CD4-positive, alpha-beta T cell treated with Interleukin-17A for 4 hours (primary cell): ENCODE results near the gene PER2.
"Not testable (repeated sequence)": the region's sequence is repeated elsewhere in the genome, so short reads cannot be mapped to it uniquely, and the experiment has no call there.

ENCODE experiments used
- DNase-seq: peaks from one replicate; pipeline ENCODE4 v3.0.0-alpha.2; 2020; ENCODE audit warnings: mixed read lengths

PER2 gene

GRCh38 chr2:238287737-238288649 lies at the start of gene PER2:
Gene PER2, minus strand, starts transcription at chr2:238288610. Its CDS starts 10,674 bp downstream, at chr2:238277936.
- DNase-seq: peak; percentile 28

DNA sequence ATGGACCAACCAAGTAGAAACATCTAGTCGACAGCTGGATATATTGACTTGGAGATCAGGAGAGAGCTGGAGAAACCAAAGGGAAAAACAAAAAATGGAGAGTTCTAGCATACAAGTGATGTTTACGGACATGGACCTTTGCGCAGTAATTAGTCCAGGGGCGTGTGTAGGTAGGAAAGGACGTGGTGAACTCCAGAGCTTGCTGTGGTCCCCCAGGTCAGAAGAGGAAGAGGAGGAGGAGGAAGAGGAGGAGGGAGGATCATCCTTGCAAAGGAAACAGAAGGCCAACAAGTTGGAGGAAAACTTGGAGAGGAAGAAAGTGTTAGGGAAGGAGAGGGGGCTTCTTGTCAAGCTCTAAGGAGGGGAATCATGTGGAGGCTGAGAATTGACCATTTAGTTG lies 49.4 kb upstream of the PER2 start:
- DNase-seq: no peak

GRCh38 chr2:238336793-238337444 lies 48.5 kb upstream of the PER2 start:
- DNase-seq: no peak

- DNase-seq: no peak
Observed at GRCh38 chr2:238336151-238336550, 47.7 kb upstream of the PER2 start.

DNA sequence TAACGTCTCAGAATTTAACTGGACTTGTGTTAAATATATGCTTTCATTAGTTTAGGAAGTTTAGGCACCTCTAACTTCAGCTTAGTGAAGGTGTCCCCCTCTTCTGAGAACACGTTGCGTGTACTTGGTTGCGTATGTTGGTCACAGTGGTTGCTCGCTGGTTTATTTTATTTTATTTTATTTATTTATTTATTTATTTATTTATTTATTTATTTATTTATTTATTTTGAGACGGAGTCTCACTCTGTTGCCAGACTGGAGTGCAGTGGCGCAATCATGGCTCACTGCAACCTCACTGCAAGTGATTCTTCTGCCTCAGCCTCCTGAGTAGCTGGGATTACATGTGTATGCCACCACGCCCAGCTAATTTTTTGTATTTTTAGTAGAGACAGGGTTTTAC lies 47.2 kb upstream of the PER2 start:
- DNase-seq: not testable (repeated sequence)

DNA sequence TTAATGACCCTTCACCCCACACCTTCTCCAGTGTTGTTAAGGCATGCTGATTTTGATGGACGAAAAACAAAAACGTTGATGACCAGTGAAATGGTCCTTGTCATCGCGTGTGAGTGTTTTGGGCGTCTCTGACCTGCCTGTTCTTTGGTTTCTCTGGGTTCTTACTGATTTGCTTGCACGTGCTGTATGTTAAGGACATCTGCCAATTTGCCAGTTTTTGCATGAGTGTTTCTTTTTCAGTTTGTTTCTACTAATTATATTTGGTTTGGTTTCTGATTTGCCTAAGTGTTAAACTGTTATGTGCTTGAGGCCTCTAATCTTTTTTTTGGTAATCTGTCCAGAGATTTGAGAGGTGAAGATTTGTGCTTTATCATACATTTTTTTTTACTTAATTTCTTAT lies 46.5 kb upstream of the PER2 start:
- DNase-seq: no peak

DNA sequence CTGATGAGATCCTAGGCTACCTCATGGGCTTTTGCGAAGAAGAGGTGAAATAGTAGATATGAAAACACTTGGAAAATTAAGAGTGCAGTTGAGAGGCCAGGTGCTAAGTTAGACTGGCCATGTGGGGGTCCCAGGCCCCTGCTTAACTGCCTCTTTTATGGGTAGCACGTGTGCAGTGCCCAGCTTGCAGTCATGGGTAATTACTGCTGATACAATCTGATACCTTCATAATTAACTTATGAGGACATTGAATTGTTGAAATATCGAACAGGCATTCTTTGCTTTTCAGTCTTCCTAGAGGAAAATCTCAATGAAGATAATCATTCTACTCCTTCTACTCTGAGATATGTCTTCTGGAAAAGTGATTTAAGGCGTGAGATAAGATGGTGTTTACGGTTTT lies 43.5 kb upstream of the PER2 start:
- DNase-seq: no peak

DNA sequence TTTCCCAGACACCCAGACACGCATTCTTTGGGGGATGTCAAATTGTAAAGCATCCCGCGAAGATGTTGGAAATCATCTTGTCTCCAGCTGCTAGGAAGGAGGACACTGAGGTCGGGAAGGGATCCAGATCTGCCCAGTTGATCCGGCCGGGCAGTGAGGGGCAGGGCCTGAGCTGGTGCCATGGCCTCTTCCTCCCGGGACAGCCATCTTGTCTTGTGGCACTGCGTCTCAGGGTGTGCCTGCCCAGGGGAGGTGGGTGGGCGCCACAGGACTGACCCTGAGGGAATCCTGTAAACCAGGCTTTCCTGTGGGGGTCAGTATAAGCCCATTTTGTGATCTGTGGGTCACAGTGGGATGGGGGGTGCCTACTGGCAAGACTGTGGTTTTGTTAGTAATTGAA lies 42.0 kb upstream of the PER2 start:
- no peak for DNase-seq

- no peak for DNase-seq
Observed at GRCh38 chr2:238327751-238328150, 39.3 kb upstream of the PER2 start.

DNA sequence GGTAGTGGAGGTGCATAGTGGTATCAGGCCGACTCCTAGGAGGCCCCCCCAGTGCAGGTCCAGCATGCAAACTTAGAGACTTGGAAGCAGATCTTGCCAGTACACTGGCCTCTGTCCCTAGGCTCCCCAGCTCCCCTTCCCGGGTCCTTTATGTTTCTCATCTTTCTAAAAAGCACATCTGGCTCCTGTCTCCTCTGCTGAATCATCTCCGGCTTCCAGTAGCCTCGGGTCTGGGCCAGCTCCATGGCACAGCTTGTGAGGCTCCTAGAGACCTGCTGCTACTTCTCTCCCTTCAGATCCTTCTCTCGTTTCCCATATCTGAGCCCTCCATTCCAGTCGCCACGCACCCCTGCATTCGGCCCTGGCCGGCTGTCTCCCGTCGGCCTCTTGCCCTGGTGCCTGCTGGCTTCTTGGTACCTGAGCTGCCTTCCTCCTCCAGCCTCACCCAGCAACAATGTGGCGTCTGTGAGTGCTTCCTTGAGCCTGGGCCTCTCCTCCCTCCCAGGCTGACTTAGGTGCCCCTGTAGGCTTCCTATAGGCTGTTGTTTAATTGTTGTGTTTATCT lies 38.5 kb upstream of the PER2 start:
- DNase-seq: no peak

DNA sequence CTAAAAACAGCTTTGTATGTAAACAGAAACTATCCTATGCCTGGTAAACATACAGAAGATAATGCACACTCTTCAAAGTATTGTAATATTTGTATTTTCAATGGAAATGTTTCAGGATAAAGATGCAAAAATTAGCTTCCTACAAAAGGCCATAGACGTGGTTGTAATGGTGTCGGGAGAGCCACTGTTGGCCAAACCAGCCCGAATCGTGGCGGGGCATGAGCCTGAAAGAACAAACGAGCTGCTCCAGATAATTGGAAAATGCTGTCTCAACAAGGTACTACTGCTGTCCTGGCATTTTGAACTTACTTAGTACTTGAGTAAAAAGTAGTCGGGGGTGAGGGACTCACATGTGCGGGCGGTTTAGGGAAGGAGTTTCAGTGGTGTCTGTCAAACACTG lies 37.3 kb upstream of the PER2 start:
- no peak for DNase-seq

DNA sequence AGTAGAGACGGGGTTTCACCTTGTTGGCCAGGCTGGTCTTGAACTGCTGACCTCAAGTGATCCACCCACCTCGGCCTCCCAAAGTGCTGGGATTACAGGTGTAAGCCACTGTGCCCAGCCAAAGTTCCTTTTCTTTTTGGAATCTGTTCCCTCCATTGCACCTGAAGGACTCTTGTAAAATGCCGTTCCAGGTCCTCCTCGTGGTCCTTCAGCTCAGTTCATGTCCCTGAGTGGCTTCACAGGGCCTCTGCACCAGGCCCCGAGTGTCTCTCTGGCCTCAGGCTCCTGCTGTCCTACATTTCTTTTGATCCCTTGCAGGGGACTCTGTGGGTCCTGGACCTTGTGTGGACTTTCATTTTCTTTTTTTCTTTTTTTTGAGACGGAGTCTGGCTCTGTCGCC lies 35.8 kb upstream of the PER2 start:
- DNase-seq: not testable (repeated sequence)

DNA sequence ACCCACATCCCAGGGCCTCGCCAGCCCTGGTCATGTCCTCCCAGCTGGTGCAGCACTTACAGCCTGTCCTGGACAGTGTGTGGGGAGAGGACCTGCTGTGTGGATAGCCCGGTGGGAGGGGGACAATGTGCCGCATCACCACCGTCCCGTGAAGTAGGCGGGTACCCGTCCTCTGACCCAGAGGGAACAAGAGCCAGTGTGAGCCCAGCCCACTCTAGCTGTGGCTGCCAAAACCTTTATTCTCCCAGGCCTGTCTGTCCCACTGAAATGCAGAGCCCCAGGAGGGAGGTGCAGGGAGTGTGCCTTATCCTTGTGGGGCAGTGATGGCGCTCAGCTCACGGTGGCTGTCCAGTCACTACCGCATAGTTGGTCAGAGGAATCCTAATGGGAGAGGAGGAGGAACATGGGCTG lies 33.6 kb upstream of the PER2 start:
- no peak for DNase-seq

GRCh38 chr2:238321467-238321866 lies 33.1 kb upstream of the PER2 start:
- DNase-seq: no peak

DNA sequence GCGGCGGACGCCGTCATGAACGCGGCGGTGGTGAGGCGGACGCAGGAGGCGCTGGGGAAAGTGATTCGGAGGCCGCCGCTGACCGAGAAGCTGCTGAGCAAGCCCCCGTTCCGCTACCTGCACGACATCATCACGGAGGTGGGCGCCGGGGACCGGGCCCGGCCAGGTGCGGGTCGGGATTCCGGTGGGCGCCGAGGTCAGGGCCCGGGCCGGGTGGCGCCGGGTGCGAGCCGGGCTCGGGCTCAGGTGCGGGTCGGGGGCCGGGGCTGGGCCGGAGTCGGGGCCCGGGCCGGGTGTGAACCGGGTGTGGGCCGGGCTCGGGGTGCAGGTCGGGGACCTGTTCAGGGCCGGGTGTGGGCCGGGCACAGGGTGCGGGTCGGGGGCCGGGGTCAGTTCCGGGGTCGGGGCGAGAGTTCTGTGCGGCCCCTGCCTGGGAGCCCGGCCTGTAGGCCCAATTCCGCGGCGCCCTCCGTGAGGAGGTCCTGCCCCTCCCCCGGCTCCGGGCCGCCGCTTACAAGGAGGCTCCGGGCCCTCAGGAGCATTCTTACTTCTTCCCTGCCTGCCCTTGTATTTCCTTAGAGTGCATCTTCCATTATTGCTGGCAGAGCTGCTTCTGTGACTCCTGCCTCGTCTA lies 32.4 kb upstream of the PER2 start:
- peak; percentile 18 for DNase-seq

- DNase-seq: peak; percentile 91
Observed at GRCh38 chr2:238320246-238320647, 31.8 kb upstream of the PER2 start, which contains the start of gene TRAF3IP1. Gene TRAF3IP1, plus strand, starts transcription at chr2:238320518. Its CDS starts 145 bp downstream, at chr2:238320663.

DNA sequence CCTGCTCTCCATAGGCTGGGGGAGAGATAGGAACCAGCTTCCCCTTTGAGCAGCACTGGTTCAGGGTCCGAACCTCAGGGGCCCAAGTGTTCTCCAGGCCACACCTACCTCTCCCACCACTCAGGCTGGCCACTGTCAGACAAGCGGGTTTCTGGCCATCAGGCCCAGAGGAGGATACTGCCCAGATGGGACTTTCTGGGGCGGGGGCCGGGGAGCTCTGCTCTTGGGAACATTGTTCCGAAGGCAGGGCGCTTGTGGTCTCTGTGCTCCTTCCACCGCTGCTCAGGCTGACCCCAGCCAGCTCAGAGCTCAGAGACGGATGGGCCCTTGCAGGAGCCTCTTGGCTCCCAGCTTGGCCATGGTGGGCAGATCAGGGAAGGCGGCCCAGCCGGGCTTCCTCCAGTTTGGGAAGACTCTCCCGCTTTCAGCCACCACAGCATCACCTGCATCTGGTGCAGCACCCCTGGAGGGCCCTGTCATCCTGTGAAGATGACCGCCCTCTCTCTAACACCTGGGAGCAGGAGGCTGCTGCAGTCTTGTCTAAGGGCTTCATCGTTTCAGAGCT lies 26.7 kb upstream of the PER2 start:
- DNase-seq: no peak

DNA sequence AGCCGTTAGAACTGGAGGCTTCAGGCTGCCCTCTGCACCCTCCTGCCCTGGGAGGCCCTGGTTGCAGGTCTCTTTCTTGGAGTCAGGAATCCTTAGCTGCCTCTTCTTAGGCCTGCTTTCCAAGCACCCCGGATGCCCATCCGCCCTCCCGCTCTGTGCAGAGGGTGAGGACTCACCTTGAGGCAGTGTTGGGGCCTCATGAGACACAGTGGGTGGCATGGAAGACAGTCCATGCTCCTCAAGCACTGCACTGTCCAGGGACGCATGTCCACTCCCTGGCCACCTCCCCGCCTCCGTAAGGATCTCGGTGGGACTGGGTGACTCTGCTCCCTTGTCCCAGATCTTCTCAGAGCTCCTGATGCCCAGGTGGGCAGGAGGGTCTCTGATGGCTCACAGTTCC lies 26.2 kb upstream of the PER2 start:
- no peak for DNase-seq

- DNase-seq: no peak
Observed at GRCh38 chr2:238313991-238314350, 25.6 kb upstream of the PER2 start.

GRCh38 chr2:238313289-238313990 lies 25.0 kb upstream of the PER2 start:
- no peak for DNase-seq

DNA sequence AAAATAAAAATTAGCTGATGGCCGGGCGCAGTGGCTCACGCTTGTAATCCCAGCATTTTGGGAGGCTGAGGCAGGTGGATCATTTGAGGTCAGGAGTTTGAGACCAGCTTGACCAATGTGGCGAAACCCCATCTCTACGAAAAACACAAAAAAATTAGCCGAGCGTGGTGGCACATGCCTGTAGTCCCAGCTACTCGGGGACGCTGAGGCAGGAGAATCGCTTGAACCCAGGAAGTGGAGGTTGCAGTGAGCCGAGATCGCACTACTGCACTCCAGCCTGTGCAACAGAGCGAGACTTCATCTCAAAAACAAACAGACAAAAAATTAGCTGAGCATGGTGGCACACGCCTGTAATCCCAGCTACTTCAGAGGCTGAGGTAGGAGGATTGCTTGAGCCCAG lies 22.3 kb upstream of the PER2 start:
- DNase-seq: not testable (repeated sequence)

DNA sequence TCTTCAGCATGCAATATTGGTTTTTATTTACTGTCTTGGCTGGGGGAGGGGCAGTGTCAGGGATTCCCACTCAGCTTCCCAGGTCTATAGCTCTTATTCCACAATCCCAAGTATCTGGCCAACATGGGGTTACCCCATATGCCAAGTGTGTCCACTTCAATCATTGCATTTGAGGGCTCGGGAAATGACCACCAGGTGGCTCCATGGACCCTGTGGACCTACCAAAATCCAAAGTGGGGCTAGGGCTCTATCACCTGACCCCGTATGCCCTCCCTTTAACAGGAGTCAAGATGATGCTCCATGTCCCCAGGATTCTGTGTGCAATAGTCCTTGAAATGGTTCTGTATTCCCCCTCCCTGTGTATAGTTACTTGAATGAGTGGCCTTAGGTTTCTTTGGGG lies 19.8 kb upstream of the PER2 start:
- DNase-seq: peak; percentile 13

DNA sequence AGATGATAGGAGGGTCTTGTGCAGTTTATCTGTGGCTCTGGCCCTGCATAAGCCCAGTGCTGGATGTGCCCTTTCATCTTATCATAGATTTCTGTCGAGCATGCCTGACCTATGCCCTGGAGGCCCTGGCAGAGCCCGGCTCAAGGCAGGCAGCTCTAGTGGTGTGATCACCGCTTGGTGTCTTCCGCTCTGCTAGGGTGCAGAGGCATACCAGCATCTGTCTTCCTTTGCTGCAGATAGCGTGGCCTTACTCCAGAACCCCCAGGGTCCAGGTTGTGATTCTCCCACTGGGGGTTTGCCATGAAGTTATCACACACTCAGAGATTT lies 18.2 kb upstream of the PER2 start:
- DNase-seq: no peak
